Ishikawa (cell line): ENCODE data around the gene PCDHGA9.

Experiments used
- CEBPB ChIP-seq: IDR thresholded peaks from 2 replicates; pipeline ENCODE4 v1.6.1; 2012
- EGR1 ChIP-seq: IDR thresholded peaks from 2 replicates; pipeline ENCODE4 v1.6.1; 2012
- TCF12 ChIP-seq: IDR thresholded peaks from 2 replicates; pipeline ENCODE4 v1.6.1; 2012; ENCODE audit warnings: low read depth

DNA sequence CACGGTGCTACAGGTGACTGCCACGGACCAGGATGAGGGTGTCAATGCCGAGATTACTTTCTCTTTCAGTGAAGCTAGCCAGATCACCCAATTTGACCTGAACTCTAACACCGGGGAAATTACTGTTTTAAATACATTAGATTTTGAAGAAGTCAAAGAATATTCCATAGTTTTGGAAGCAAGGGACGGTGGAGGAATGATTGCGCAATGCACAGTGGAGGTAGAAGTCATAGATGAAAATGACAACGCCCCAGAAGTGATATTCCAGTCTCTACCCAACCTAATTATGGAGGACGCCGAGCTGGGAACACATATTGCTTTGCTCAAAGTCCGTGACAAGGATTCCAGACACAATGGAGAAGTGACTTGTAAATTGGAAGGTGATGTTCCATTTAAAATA, 13.9 kb upstream of the PCDHGA9 start:
- no peak for TF ChIP-seq TCF12
- TF ChIP-seq CEBPB: peak; percentile 76
- TF ChIP-seq EGR1: no peak
